A673 (cell line): ENCODE results near the gene CASKIN2.

Source experiments
- EZH2 ChIP-seq: fragments of 200-600 bp; sonication (generic); IDR thresholded peaks from 2 replicates; pipeline ENCODE4 v1.6.1; 2017; ENCODE audit warnings: borderline replicate concordance, low read depth, mild to moderate bottlenecking, mixed read lengths, antibody characterized with exemption, low read length; ENCODE audit not compliant: poor library complexity, severe bottlenecking
- TF ChIP-seq, protein P1 (sequence below): fragments of 300-800, 200-600 bp; sonication (generic); conservative IDR thresholded peaks from 2 replicates; pipeline ENCODE4 v1.5.1; 2017; ENCODE audit warnings: low read depth, mild to moderate bottlenecking, antibody characterized with exemption, low read length, moderate library complexity, mixed read lengths

DNA sequence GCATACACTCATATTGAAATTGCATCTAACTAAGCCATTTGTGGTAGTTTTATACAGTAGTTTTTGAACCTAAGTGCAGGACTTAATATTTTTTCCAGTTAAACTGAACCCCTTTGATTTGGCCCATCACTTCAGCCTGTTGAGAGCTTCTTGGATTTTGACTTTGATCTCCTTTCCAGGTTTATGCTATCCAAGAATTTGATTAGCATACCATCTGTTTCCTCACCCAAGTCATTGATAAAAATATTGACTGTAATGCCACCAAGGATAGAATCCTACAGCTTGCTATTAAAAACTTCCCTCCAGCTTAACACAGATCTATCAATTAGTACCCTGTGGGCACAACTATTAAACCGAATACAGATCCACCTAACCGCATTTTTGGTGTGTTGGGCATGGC is 51.7 kb downstream of the CASKIN2 start:
- TF ChIP-seq, protein P1, sequence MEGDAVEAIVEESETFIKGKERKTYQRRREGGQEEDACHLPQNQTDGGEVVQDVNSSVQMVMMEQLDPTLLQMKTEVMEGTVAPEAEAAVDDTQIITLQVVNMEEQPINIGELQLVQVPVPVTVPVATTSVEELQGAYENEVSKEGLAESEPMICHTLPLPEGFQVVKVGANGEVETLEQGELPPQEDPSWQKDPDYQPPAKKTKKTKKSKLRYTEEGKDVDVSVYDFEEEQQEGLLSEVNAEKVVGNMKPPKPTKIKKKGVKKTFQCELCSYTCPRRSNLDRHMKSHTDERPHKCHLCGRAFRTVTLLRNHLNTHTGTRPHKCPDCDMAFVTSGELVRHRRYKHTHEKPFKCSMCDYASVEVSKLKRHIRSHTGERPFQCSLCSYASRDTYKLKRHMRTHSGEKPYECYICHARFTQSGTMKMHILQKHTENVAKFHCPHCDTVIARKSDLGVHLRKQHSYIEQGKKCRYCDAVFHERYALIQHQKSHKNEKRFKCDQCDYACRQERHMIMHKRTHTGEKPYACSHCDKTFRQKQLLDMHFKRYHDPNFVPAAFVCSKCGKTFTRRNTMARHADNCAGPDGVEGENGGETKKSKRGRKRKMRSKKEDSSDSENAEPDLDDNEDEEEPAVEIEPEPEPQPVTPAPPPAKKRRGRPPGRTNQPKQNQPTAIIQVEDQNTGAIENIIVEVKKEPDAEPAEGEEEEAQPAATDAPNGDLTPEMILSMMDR: no peak
- no peak for TF ChIP-seq EZH2
